Neural crest cell (in vitro differentiated cells): ENCODE data around the gene BEST4. TPM values are rescaled to one million over a fixed set of nuclear protein-coding genes. Genes with fewer than 3 reads are reported as not detected.
A peak's percentile ranks its signal among the peaks of the same experiment; 100 is the strongest.

ENCODE experiments used
- DNase-seq: peaks from one replicate; pipeline ENCODE4 v3.0.0; 2021; ENCODE audit warnings: low read depth, mixed read lengths, low spot score
- H3K27ac Mint-ChIP-seq: one replicate; pipeline ENCODE4 v1.8.0; 2021; ENCODE audit warnings: mild to moderate bottlenecking, mixed read lengths; ENCODE audit not compliant: unreplicated experiment
- H3K27me3 Mint-ChIP-seq: 2 replicates; pipeline ENCODE4 v1.8.0; 2021; ENCODE audit warnings: low read depth, mild to moderate bottlenecking, mixed read lengths
- H3K36me3 Mint-ChIP-seq: 2 replicates; pipeline ENCODE4 v1.8.0; 2021; ENCODE audit warnings: low read depth, mild to moderate bottlenecking, mixed read lengths
- H3K4me1 Mint-ChIP-seq: 2 replicates; pipeline ENCODE4 v1.8.0; 2021; ENCODE audit warnings: mixed read lengths
- H3K4me3 Mint-ChIP-seq: one replicate; pipeline ENCODE4 v1.8.0; 2021; ENCODE audit warnings: mild to moderate bottlenecking, mixed read lengths
- H3K9me3 Mint-ChIP-seq: 2 replicates; pipeline ENCODE4 v1.8.0; 2021; ENCODE audit warnings: mixed read lengths
- CTCF ChIP-seq: fragments of 200-600 bp; sonication (generic); conservative IDR thresholded peaks from 2 replicates; pipeline ENCODE4 v1.5.0; 2021; ENCODE audit warnings: antibody characterized with exemption, mild to moderate bottlenecking
- total RNA-seq: library from RNA; stranded (reverse); gene quantifications from 2 replicates; pipeline ENCODE4 v1.2.1, GENCODE V29; 2021

Gene BEST4
- total RNA-seq, 1 donor from 2014 or later = 0.23 TPM

GRCh38 chr1:44787506-44787905, 464 bp downstream of the BEST4 start:
- Mint-ChIP-seq H3K4me1 (peaks cover 26% of the 10 kb centered on the region), H3K27me3 (peaks cover 10% of the 10 kb centered on the region), H3K36me3 (no peaks in the 10 kb centered on the region), H3K9me3 (no peaks in the 10 kb centered on the region), H3K4me3 (no peak overlapping the region), H3K27ac (no peak overlapping the region)
- DNase-seq = no peak
- TF ChIP-seq CTCF = no peak

- Mint-ChIP-seq H3K4me1 (peaks cover 26% of the 10 kb centered on the region), H3K4me3 (peak overlapping the region; percentile 55), H3K27me3 (peaks cover 10% of the 10 kb centered on the region), H3K36me3 (no peaks in the 10 kb centered on the region), H3K9me3 (no peaks in the 10 kb centered on the region), H3K27ac (no peak overlapping the region)
- TF ChIP-seq CTCF = no peak
- no peak for DNase-seq
These were observed 1.0 kb downstream of the BEST4 start for GRCh38 chr1:44786841-44787426.

- Mint-ChIP-seq H3K27me3 (peaks cover 10% of the 10 kb centered on the region), H3K4me3 (peak overlapping the region; percentile 69), H3K9me3 (no peaks in the 10 kb centered on the region)
These were observed 1.7 kb downstream of the BEST4 start for GRCh38 chr1:44786138-44786840.

GRCh38 chr1:44785501-44786137, 2.4 kb downstream of the BEST4 start:
- DNase-seq = no peak
- Mint-ChIP-seq H3K4me1 (peaks cover 31% of the 10 kb centered on the region), H3K27me3 (peaks cover 10% of the 10 kb centered on the region), H3K27ac (peak overlapping the region; percentile 31), H3K9me3 (no peaks in the 10 kb centered on the region), H3K36me3 (peaks cover 10% of the 10 kb centered on the region), H3K4me3 (peak overlapping the region; percentile 69)
- TF ChIP-seq CTCF = no peak

More at GRCh38 chr1:44786138-44786840, 1.7 kb downstream of the BEST4 start:
- peak; percentile 73 for DNase-seq
- peaks cover 27% of the 10 kb centered on the region for H3K4me1 Mint-ChIP-seq
- H3K27ac Mint-ChIP-seq = no peak overlapping the region
- peaks cover 4% of the 10 kb centered on the region for H3K36me3 Mint-ChIP-seq
- peak; percentile 99 for TF ChIP-seq CTCF

GRCh38 chr1:44785029-44785380, 3.0 kb downstream of the BEST4 start:
- H3K27ac Mint-ChIP-seq = no peak overlapping the region
- H3K9me3 Mint-ChIP-seq = no peaks in the 10 kb centered on the region
- H3K4me3 Mint-ChIP-seq = peak overlapping the region; percentile 69
- peaks cover 31% of the 10 kb centered on the region for H3K4me1 Mint-ChIP-seq
- peaks cover 15% of the 10 kb centered on the region for H3K36me3 Mint-ChIP-seq
- no peak for TF ChIP-seq CTCF
- no peak for DNase-seq
- H3K27me3 Mint-ChIP-seq = peaks cover 10% of the 10 kb centered on the region
